Thyroid gland (tissue), 4 donors: ENCODE results near the gene MRPL43. TPM values are rescaled to one million over a fixed set of nuclear protein-coding genes. Genes with fewer than 3 reads are reported as not detected.

Experiments used
- DNase-seq, 2 donors: peaks; one replicate each; pipeline ENCODE4 v3.0.0-alpha.2; 2019
- H3K27ac ChIP-seq, 3 donors: fragments of 200-600 bp; sonication (generic); 1 replicate in 2 of 3; 2 replicates in 1 of 3; pipeline ENCODE4 v1.5.1; 2016 to 2019; ENCODE audit warnings: mild to moderate bottlenecking in 1 of 3, moderate library complexity in 1 of 3
- H3K27me3 ChIP-seq: fragments of 200-600 bp; sonication (generic); one replicate; pipeline ENCODE4 v1.5.1; 2019
- H3K36me3 ChIP-seq, 2 donors: fragments of 200-600 bp; sonication (generic); one replicate each; pipeline ENCODE4 v1.5.1; 2016 to 2019
- H3K4me1 ChIP-seq, 2 donors: fragments of 200-600 bp; sonication (generic); one replicate each; pipeline ENCODE4 v1.5.1; 2017 to 2019
- H3K4me3 ChIP-seq, 3 donors: fragments of 200-600 bp; sonication (generic); replicated peaks in 1 of 3; 1 replicate in 2 of 3; 2 replicates in 1 of 3; pipeline ENCODE4 v1.5.1; 2016; ENCODE audit warnings: mild to moderate bottlenecking in 1 of 3
- H3K9me3 ChIP-seq: fragments of 200-600 bp; sonication (generic); one replicate; pipeline ENCODE4 v1.5.1; 2017
- POLR2A ChIP-seq, 2 donors: fragments of 450-650 bp; IDR thresholded peaks; one replicate each; pipeline ENCODE4 v1.6.1; 2017; ENCODE audit warnings: antibody characterized with exemption in 2 of 2, mild to moderate bottlenecking in 2 of 2, moderate library complexity in 1 of 2
- WGBS, 2 donors: methylation state at CpG; one replicate each; pipeline ENCODE4 v1.1.5; 2017; 5-methylcytosine and 5-hydroxymethylcytosine counted together
- intact Hi-C: fragments of 100-400 bp; cut with DNase I; formaldehyde crosslinking; loops from one replicate; pipeline ENCODE4 v1.15.1; 2023
- total RNA-seq, 4 donors: library from RNA; depleted of rRNA; stranded (reverse); fragments of >200 nt; gene quantifications; one replicate each; pipeline ENCODE4 v1.2.3, GENCODE V29; 2016
- TF ChIP-seq, protein P1 (sequence below), 6 experiments: fragments of 200-600 bp in 3 of 6; fragments of 450-650 bp in 3 of 6; sonication (generic) in 3 of 6; IDR thresholded peaks; one replicate each; pipeline ENCODE4 v1.5.1; 2016 to 2019; ENCODE audit warnings: antibody characterized with exemption in 6 of 6, mild to moderate bottlenecking in 2 of 6, inconsistent platforms in 1 of 6, moderate library complexity in 1 of 6

MRPL43 gene
- total RNA-seq, 4 donors from 2014 or later, result 86.1 to 178 (median 145) TPM

- no peaks in the 10 kb centered on the region for H3K27me3 ChIP-seq
- no peak for DNase-seq
- WGBS, 2 donors, result 88 to 91% methylated on average over 21 to 33 of the region's 33 CpGs
- H3K4me1 ChIP-seq, result peaks cover 3 to 11% of the 10 kb centered on the region in 2 donors
- H3K9me3 ChIP-seq, result no peaks in the 10 kb centered on the region
- no peak overlapping the region for H3K4me3 ChIP-seq
- TF ChIP-seq, protein P1, sequence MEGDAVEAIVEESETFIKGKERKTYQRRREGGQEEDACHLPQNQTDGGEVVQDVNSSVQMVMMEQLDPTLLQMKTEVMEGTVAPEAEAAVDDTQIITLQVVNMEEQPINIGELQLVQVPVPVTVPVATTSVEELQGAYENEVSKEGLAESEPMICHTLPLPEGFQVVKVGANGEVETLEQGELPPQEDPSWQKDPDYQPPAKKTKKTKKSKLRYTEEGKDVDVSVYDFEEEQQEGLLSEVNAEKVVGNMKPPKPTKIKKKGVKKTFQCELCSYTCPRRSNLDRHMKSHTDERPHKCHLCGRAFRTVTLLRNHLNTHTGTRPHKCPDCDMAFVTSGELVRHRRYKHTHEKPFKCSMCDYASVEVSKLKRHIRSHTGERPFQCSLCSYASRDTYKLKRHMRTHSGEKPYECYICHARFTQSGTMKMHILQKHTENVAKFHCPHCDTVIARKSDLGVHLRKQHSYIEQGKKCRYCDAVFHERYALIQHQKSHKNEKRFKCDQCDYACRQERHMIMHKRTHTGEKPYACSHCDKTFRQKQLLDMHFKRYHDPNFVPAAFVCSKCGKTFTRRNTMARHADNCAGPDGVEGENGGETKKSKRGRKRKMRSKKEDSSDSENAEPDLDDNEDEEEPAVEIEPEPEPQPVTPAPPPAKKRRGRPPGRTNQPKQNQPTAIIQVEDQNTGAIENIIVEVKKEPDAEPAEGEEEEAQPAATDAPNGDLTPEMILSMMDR (IDR thresholded peaks at IDR 0.05), result no peak
- no peak for TF ChIP-seq POLR2A (IDR thresholded peaks at IDR 0.05)
- H3K27ac ChIP-seq, result no peak overlapping the region
- intact Hi-C loops, result no loop called here
- peaks cover 35 to 36% of the 10 kb centered on the region in 2 donors for H3K36me3 ChIP-seq
Measured at GRCh38 chr10:101006593-101007098, 19.3 kb upstream of the MRPL43 start.

GRCh38 chr10:101005869-101006567, 18.7 kb upstream of the MRPL43 start:
- Histone ChIP-seq H3K27me3 (no peaks in the 10 kb centered on the region), H3K36me3 (peaks cover 35 to 36% of the 10 kb centered on the region in 2 donors), H3K27ac (no peak overlapping the region), H3K4me3 (no peak overlapping the region), H3K9me3 (no peaks in the 10 kb centered on the region), H3K4me1 (peaks cover 9 to 18% of the 10 kb centered on the region in 2 donors)
- 95 to 97% methylated on average over 4 of the region's 4 CpGs for WGBS, 2 donors
- no peak for TF ChIP-seq POLR2A (IDR thresholded peaks at IDR 0.05)
- TF ChIP-seq, protein P1 (IDR thresholded peaks at IDR 0.05), result no peak
- DNase-seq, result no peak
- intact Hi-C loops, result no loop called here

- no peak overlapping the region for H3K27ac ChIP-seq
- DNase-seq, result no peak
- TF ChIP-seq, protein P1 (IDR thresholded peaks at IDR 0.05), result no peak
- TF ChIP-seq POLR2A (IDR thresholded peaks at IDR 0.05), result no peak
- intact Hi-C loops, result no loop called here
- H3K4me1 ChIP-seq, result peaks cover 16 to 24% of the 10 kb centered on the region in 2 donors
- H3K36me3 ChIP-seq, result peaks cover 35 to 36% of the 10 kb centered on the region in 2 donors
- WGBS, 2 donors, result 81 to 91% methylated on average over 23 of the region's 23 CpGs
- H3K9me3 ChIP-seq, result no peaks in the 10 kb centered on the region
- no peaks in the 10 kb centered on the region for H3K27me3 ChIP-seq
- no peak overlapping the region for H3K4me3 ChIP-seq
Measured at GRCh38 chr10:101005361-101005760, 18.1 kb upstream of the MRPL43 start.

GRCh38 chr10:101003639-101004206, 16.4 kb upstream of the MRPL43 start:
- Histone ChIP-seq H3K27ac (no peak overlapping the region), H3K36me3 (peaks cover 35 to 36% of the 10 kb centered on the region in 2 donors), H3K27me3 (no peaks in the 10 kb centered on the region), H3K4me1 (peaks cover 20 to 27% of the 10 kb centered on the region in 2 donors), H3K9me3 (no peaks in the 10 kb centered on the region), H3K4me3 (no peak overlapping the region)
- no peak for TF ChIP-seq POLR2A (IDR thresholded peaks at IDR 0.05)
- TF ChIP-seq, protein P1 (IDR thresholded peaks at IDR 0.05), result no peak
- DNase-seq, result no peak
- intact Hi-C loops, result no loop called here
- 94% methylated on average over 14 to 15 of the region's 18 CpGs for WGBS, 2 donors

GRCh38 chr10:101002456-101002855, 15.2 kb upstream of the MRPL43 start:
- H3K36me3 ChIP-seq, result peaks cover 35 to 36% of the 10 kb centered on the region in 2 donors
- 68 to 95% methylated on average over 4 to 10 of the region's 11 CpGs for WGBS, 2 donors
- peak overlapping the region in 2 of 3 donors; percentile 99 for H3K27ac ChIP-seq
- peaks cover 23 to 30% of the 10 kb centered on the region in 2 donors for H3K4me1 ChIP-seq
- TF ChIP-seq, protein P1 (IDR thresholded peaks at IDR 0.05), result no peak
- no peak for TF ChIP-seq POLR2A (IDR thresholded peaks at IDR 0.05)
- intact Hi-C loops, result no loop called here
- no peak for DNase-seq
- H3K9me3 ChIP-seq, result no peaks in the 10 kb centered on the region
- no peaks in the 10 kb centered on the region for H3K27me3 ChIP-seq
- H3K4me3 ChIP-seq, result no peak overlapping the region
